CD1c-positive myeloid dendritic cell (primary cell): ENCODE data around the gene SCARB2.

Source experiments
- DNase-seq: peaks from one replicate; pipeline ENCODE4 v3.0.0-alpha.2; 2016; ENCODE audit errors: extremely low spot score

Gene SCARB2

DNA sequence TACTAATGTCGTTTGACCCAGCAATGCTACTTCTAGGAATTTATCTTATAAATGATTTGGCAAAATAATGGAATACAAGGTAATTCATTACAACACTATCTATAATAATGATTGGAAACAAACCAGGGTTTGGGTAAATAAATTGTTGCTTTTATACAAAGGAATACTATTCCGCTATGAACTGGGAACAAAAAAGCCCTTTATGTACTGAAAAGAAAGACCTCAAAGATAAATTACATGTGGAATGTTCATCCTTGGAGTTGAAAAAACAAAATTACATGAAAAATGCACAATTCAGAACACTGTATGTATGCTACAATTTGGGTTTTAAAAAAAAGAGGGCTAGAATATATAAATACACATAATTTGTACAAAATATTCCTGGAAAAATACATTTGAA is 60.3 kb downstream of the SCARB2 start:
- DNase-seq: no peak

DNA sequence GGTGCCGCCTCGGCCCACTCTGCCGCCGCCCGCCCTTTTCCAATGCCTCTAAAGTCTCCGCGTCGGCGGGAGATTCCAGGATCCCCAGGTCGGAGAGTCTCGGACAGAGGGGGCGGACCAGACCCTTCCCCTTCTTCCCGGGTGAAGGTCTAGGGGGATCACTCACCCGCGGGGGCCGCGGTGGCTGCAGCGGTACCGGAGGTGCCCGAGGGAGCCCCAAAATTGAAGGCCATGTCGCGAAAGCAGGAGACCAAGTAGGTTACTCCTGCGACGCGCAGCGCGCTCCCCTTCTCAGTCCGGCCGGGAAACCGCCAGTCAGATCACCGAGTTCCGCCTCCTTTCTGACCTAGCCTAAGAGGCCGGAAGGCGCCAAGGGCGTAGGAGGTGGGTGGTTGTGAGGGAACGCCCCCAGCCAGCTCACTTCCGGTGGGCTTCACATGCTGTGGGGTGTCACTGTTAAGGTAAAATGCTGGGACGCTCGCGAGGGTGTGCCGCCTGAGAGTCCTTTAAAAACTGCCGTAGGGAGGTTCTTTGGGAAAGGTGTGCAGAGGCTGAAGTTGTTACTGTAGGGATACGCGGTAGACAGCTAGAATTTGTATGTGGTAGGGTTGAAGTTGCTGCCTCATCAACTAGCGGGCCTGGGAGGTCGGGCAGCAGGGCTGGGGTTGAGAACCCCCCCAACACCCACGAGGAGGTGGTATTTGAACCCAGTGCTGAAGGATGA is 65.3 kb downstream of the SCARB2 start, which contains the start of gene NUP54:
Gene NUP54 (minus strand): TSS at position 256 of the 724 bp plus-strand sequence. CDS start 23 bp downstream, at position 233.
- DNase-seq: peak; percentile 97

DNA sequence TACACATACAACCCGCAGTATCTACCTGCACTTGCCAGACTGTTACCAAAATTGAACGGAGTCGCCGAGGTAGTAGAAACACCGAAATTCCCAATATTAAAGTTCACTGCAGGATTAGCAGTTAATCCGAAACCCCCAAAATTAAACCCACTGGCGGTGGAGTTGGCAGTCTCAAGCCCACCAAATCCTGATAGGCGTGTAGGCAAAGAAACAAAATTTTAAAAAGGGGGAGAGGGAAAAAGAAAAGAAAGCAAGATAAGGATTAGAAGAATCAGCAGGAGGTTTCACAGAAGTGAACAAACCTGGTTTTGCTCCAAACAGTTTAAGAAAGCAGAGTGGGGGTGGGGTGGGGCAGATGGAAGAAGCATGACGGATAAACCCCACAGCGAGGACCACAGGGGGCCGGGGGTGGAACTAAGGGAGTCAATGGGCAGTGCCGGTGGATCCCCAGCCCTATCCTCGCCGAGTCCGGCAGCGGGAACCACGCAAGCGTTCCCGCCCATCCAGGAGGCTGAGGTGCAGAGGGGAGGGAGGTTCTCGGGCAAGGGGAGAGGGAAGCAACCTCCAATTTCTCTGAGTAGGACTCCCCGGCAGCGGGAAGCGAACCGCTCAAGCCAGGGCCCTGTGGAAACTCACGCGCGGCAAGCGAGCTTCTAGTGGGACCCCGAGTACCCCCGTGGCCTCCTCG is 66.0 kb downstream of the SCARB2 start:
- peak; percentile 60 for DNase-seq

DNA sequence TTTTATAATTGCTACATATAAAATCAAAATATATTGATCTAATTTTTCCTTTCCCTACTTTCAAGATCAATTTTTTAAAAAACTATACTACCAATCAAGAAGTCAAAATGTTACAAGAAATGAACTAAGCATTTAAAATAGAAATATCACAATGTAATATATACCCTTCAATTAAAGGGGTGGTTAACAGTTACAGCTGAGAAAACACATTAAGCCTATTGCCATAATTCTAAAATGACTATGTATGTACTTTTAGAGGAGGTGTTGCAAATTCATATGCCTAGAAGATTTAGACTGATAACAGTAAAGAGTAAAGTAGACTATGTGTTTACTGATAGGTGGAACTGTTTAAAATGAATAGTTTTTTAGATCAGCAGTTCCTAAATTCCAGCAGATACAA is 69.1 kb downstream of the SCARB2 start:
- DNase-seq: no peak

DNA sequence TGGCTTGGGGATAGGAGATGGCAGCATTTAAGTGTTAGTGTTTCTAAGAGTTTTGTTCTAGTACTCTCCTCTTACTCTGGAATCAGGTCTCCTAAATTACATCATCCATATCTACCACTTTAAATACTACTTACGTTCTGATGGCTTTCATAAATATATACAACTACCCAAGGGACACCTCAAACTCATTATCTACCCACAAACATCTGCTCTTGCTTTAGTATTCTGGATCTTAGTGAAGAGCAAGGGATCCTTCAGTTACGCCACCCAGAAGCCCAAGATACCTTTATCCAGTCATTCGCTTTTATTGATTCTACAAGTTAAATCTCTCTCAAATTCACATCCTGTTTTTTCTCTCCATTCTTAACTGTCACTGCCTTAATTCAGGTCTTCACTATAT is 72.4 kb downstream of the SCARB2 start:
- DNase-seq: no peak

DNA sequence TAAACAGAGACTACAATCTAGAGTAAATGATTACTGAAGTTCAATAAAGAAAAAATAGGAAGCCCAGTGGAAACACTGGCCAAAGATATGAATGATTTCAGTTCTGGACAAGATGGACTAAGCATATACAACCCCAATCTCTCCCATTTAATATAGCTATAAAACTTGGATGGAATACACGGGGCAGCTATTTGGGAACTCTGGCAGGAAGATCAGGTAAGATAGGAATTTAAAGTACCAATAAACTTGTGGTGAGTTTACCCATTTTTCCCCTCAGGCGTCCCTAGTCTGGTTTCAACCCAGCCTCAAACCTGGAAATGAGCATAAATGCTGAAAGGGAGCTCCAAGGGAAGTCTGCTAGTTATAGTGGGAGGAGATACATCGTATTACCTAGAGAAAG is 85.9 kb downstream of the SCARB2 start:
- no peak for DNase-seq

DNA sequence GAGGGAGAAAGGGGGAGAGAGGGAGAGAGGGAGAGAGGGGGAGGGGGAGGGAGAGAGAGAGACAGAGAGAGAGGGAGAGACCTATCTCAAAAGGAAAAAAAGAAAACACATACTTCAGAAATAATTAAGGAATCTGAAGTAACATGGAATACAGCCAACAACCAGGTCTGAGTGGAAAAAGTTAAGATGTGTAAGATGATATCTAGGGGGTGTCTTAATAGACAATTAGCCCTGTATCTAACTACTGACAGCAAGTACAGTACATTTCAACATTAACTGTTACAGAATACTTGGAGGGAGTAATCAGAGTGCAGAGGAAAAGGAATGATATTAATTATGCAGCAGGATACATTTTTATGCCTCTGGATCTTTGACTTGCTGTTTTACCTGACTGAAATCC is 87.8 kb downstream of the SCARB2 start:
- no peak for DNase-seq

DNA sequence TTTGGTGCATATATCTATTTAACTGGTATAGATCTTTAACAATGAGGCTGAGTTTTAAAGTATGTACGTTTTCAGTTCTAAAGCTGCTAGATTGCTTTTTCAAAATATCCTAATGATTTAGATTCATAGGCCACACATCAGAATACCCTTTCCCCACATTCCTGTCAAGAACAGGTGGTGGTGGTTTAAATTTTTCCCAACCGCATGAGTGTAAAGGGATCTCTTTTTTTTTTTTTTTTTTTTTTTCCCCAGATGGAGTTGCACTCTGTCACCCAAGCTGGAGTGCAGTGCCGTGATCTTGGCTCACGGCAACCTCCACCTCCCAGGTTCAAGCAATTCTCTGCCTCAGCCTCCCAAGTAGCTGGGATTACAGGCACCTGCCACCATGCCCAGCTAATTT is 93.4 kb downstream of the SCARB2 start:
- no peak for DNase-seq

DNA sequence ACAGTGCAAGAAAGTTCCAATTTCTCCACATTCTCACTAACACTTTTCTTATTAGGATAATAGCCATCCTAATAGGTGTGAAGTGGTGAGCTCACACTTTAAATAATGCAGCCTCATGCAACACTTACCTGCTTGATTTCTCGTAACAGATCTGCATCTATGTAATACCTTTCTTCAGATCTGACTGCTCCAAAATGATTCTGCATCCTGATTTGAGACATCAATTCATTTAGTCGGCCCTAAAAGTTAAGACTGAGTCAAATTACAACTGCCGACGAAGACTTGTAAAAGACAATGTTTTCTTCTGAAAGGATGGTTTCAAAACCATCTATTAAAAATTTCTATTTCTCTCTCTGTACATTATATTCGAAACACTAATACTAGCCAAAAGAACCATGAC is 96.1 kb downstream of the SCARB2 start:
- no peak for DNase-seq

DNA sequence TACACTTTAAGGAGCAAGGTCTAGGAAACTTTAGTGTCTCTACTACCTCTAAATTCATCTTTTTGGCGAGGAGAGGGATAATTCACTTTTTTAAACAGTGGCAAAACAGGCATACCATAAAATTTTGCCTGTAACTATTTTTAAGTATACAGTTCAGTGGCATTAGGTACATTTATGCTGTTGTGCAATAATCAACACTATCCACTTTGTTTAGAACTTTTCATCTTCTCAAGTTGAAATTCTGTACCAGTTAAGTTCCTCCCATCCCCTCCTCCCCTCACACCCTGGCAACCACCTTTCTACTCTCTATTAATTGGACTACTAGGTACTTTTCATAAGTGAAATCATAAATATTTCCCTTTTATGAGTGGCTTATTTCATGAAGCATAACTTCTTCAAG is 96.8 kb downstream of the SCARB2 start:
- DNase-seq: no peak
